K562 (cell line): ENCODE results near the gene ZNF672. TPM values are rescaled to one million over a fixed set of nuclear protein-coding genes. Genes with fewer than 3 reads are reported as not detected.

Source experiments
- ATAC-seq: fragments of 200-7000 bp; cut with Tn5 transposase; 3 replicates; pipeline ENCODE4 v1.9.1; 2020; ENCODE audit warnings: moderate library complexity
- BruUV-seq: library from RNA; stranded (reverse); fragments of 400-500 nt; replicated peaks from 2 replicates; lab custom pipeline; 2021; lab: Mats Ljungman, UMichigan
- CTCF ChIA-PET: fragments of 300-600 bp; formaldehyde crosslinking; extraction: SDS; loops from one replicate; lab custom pipeline; 2021; ENCODE audit warnings: low intra/inter-chr PET ratio; lab: Yijun Ruan, JAX
- POLR2A ChIA-PET: fragments of 300-600, 350-650 bp; sonication (Branson Sonifier 250); formaldehyde crosslinking; extraction: SDS; loops from one replicate; lab custom pipeline; 2021; ENCODE audit warnings: antibody characterized with exemption, inconsistent platforms; lab: Yijun Ruan, JAX
- DNase-seq, 4 experiments: peaks; one replicate each; pipeline versions ENCODE4 v3.0.0 to v3.0.0-alpha.2; 2011 to 2018; ENCODE audit warnings: low spot score in 3 of 4, mixed read lengths in 3 of 4; ENCODE audit errors: extremely low read depth in 1 of 4
- FAIRE-seq: peaks from 2 replicates; lab custom pipeline; 2011; peaks lifted over from hg19 to GRCh38; lab: Jason Lieb, UNC
- H2AFZ ChIP-seq: 2 replicates; pipeline ENCODE4 v1.6.0; 2011; ENCODE audit warnings: low read depth, low read length, control low read depth, inconsistent platforms
- H3K27ac ChIP-seq: fragments of 200-600 bp; 3 replicates; pipeline ENCODE4 v1.8.0; 2011; ENCODE audit warnings: low read depth, mild to moderate bottlenecking, control low read depth, inconsistent platforms, low read length, moderate library complexity, mixed read lengths; ENCODE audit errors: extremely low read depth
- H3K27me3 ChIP-seq, 2 experiments: fragments of 300-600 bp in 1 of 2; 2 replicates in 1 of 2; 3 replicates in 1 of 2; pipeline versions ENCODE4 v1.6.0 to v1.8.0; 2011; ENCODE audit warnings: inconsistent platforms in 2 of 2, low read length in 2 of 2, mild to moderate bottlenecking in 1 of 2, mixed read lengths in 1 of 2, moderate library complexity in 1 of 2; ENCODE audit not compliant: control insufficient read depth in 2 of 2, insufficient read depth in 2 of 2
- H3K36me3 ChIP-seq: fragments of 300-600 bp; 3 replicates; pipeline ENCODE4 v1.8.0; 2011; ENCODE audit warnings: mild to moderate bottlenecking, low read length, inconsistent platforms; ENCODE audit not compliant: control insufficient read depth, insufficient read depth
- H3K4me1 ChIP-seq, 2 experiments: fragments of 200-600 bp in 1 of 2; replicated peaks in 1 of 2; 2 replicates in 1 of 2; 3 replicates in 1 of 2; pipeline versions ENCODE4 v1.5.1 to v1.8.0; 2011; ENCODE audit warnings: inconsistent platforms in 2 of 2, low read length in 2 of 2, mild to moderate bottlenecking in 1 of 2, mixed read lengths in 1 of 2, moderate library complexity in 1 of 2; ENCODE audit not compliant: control insufficient read depth in 2 of 2, insufficient read depth in 2 of 2
- H3K4me2 ChIP-seq: 2 replicates; pipeline ENCODE4 v1.6.1; 2011; ENCODE audit warnings: low read length, control low read depth, inconsistent platforms, mixed read lengths; ENCODE audit not compliant: insufficient read depth
- H3K4me3 ChIP-seq: fragments of 200-600 bp; sonication (generic), shearing (Covaris generic); 2 replicates; pipeline ENCODE4 v1.5.1; 2016; ENCODE audit warnings: control low read depth, inconsistent platforms
- H3K79me2 ChIP-seq: fragments of 200-600 bp; 3 replicates; pipeline ENCODE4 v1.8.0; 2011; ENCODE audit warnings: low read length, inconsistent platforms; ENCODE audit not compliant: control insufficient read depth, insufficient read depth
- H3K9ac ChIP-seq, 2 experiments: 2 replicates each; pipeline versions ENCODE4 v1.6.0 to v1.6.1; 2011; ENCODE audit warnings: low read depth in 2 of 2, low read length in 2 of 2, control low read depth in 1 of 2, inconsistent platforms in 1 of 2, mild to moderate bottlenecking in 1 of 2, mixed read lengths in 1 of 2; ENCODE audit not compliant: insufficient read depth in 1 of 2
- H3K9me1 ChIP-seq: one replicate; pipeline ENCODE4 v1.6.0; 2011; ENCODE audit warnings: inconsistent platforms, mild to moderate bottlenecking, low read length, moderate library complexity; ENCODE audit not compliant: control insufficient read depth, insufficient read depth
- H3K9me3 ChIP-seq: replicated peaks from 2 replicates; pipeline ENCODE4 v1.5.1; 2011; ENCODE audit warnings: low read depth, low read length, inconsistent platforms; ENCODE audit not compliant: control insufficient read depth, insufficient read depth
- H4K20me1 ChIP-seq: replicated peaks from 2 replicates; pipeline ENCODE4 v1.6.1; 2011; ENCODE audit warnings: low read length, inconsistent platforms, mixed read lengths; ENCODE audit not compliant: control insufficient read depth, insufficient read depth
- BRCA1 ChIP-seq, 2 experiments: fragments of 450-650 bp in 1 of 2; sonication (generic) in 1 of 2; formaldehyde crosslinking in 1 of 2; IDR thresholded peaks; 2 replicates each; pipeline versions ENCODE4 v1.5.0 to v1.6.1; 2017 to 2020; ENCODE audit warnings: mild to moderate bottlenecking in 1 of 2, missing genetic modification reagents in 1 of 2
- FOXK1 ChIP-seq: sonication (generic); formaldehyde crosslinking; IDR thresholded peaks from 2 replicates; pipeline ENCODE4 v1.8.0; 2022; ENCODE audit warnings: missing genetic modification reagents, mild to moderate bottlenecking, borderline replicate concordance
- FOXP1 ChIP-seq: sonication (generic); formaldehyde crosslinking; IDR thresholded peaks from 2 replicates; pipeline ENCODE4 v1.8.0; 2022; ENCODE audit warnings: mild to moderate bottlenecking, missing genetic modification reagents
- IRF1 ChIP-seq: sonication (generic); formaldehyde crosslinking; IDR thresholded peaks from 2 replicates; pipeline ENCODE4 v1.8.0; 2022; ENCODE audit warnings: missing genetic modification reagents, mild to moderate bottlenecking, borderline replicate concordance
- PPARD ChIP-seq: fragments of 250-450 bp; sonication (Bioruptor Pico); IDR thresholded peaks from 2 replicates; pipeline ENCODE4 v1.8.0; 2022; ENCODE audit warnings: inconsistent platforms, mild to moderate bottlenecking, moderate library complexity
- SMAD1 ChIP-seq: fragments of 150-350 bp; IDR thresholded peaks from 2 replicates; pipeline ENCODE4 v1.6.1; 2014; ENCODE audit warnings: low read length, low read depth; ENCODE audit not compliant: partially characterized antibody
- WGBS: fragments of 100-300 bp; shearing (Covaris generic); methylation state at CpG from one replicate; pipeline ENCODE4 v1.1.6; 2016; ENCODE audit warnings: low coverage, mixed read lengths; ENCODE audit not compliant: insufficient coverage; ENCODE audit errors: missing lambda C conversion rate; 5-methylcytosine and 5-hydroxymethylcytosine counted together
- in situ Hi-C: fragments of 300-500 bp; cut with MboI; formaldehyde crosslinking; loops from 4 replicates; pipeline ENCODE4 v1.15.0; 2018; ENCODE audit warnings: inconsistent platforms, mixed read lengths
- intact Hi-C: fragments of 100-400 bp; cut with micrococcal nuclease; formaldehyde crosslinking; loops from 2 replicates; pipeline ENCODE4 v1.14.2; 2022
- polyA plus RNA-seq, 8 experiments: library from polyadenylated mRNA; depleted of rRNA in 4 of 8; stranded (reverse) in 5 of 8; unstranded in 3 of 8; fragments of >200 nt; fragmentation: Nextera tagmentation in 2 of 8; fragmentation: Illumina TruSeq in 1 of 8; extraction: Ambion mirVana in 2 of 8; extraction: Trizol in 1 of 8; gene quantifications; 2 replicates each; pipeline versions ENCODE4 v1.2.1 to v1.2.3, GENCODE V29; 2011 to 2014; ENCODE audit warnings: inconsistent platforms in 1 of 8, missing spikeins in 1 of 8
- total RNA-seq, 7 experiments: library from RNA; depleted of rRNA in 6 of 7; stranded (reverse); fragments of >200 nt in 6 of 7; fragmentation: Illumina TruSeq in 2 of 7; extraction: Trizol in 2 of 7; gene quantifications; 2 replicates each; pipeline versions ENCODE4 v1.2.1 to v1.2.3, GENCODE V29; 2011 to 2021; ENCODE audit warnings: low replicate concordance in 1 of 7
- TF ChIP-seq, protein P1 (sequence below): fragments of 250-450 bp; sonication (Bioruptor Pico); IDR thresholded peaks from 2 replicates; pipeline ENCODE4 v1.4.0; 2020; ENCODE audit warnings: mild to moderate bottlenecking, moderate library complexity
- TF ChIP-seq, protein P2 (sequence below): sonication (generic); formaldehyde crosslinking; IDR thresholded peaks from 2 replicates; pipeline ENCODE4 v1.9.0; 2022; ENCODE audit warnings: mild to moderate bottlenecking, missing genetic modification reagents
- TF ChIP-seq, protein P3 (sequence below): fragments of 250-450 bp; sonication (Bioruptor Pico); IDR thresholded peaks from 2 replicates; pipeline ENCODE4 v1.5.1; 2021; ENCODE audit warnings: mild to moderate bottlenecking
- TF ChIP-seq, protein P4 (sequence below): fragments of 450-650 bp; formaldehyde crosslinking; IDR thresholded peaks from 2 replicates; pipeline ENCODE4 v1.4.0; 2022; ENCODE audit warnings: missing genetic modification characterization
- TF ChIP-seq, protein P5 (sequence below): sonication (generic); formaldehyde crosslinking; IDR thresholded peaks from 2 replicates; pipeline ENCODE4 v1.8.1; 2023; ENCODE audit warnings: mild to moderate bottlenecking, missing genetic modification reagents

ZNF672 gene
- total and polyA plus RNA-seq, 9 of the 15 experiments (the other 6 are each of a cell fraction or from before 2014, with no cell fraction given), result 1.9 to 57.9 (median 24.1) TPM

DNA sequence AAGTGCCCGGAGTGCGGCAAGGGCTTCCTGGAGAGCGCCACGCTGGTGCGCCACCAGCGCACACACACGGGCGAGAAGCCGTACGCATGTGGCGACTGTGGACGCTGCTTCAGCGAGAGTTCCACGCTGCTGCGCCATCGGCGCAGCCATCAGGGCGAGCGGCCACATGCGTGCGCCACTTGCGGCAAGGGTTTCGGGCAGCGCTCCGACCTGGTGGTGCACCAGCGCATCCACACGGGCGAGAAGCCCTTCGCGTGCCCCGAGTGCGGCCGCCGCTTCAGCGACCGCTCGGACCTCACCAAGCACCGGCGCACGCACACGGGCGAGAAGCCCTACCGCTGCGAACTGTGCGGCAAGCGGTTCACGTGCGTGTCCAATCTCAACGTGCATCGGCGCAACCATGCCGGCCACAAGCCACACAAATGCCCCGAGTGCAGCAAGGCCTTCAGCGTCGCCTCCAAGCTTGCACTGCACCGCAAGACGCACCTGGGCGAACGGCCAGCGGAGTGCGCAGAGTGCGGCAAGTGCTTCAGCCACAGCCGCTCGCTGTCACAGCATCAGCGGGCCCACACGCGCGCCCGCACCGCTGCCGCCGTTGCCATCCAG is 10.0 kb downstream of the ZNF672 start:
- Histone ChIP-seq H3K27ac (no peak overlapping the region), H3K9me3 (no peaks in the 10 kb centered on the region), H3K79me2 (peaks cover 12% of the 10 kb centered on the region), H3K4me1 (peaks cover 2 to 20% of the 10 kb centered on the region in 2 experiments; a peak in 4 of 5 replicates), H2AFZ (no peak overlapping the region), H4K20me1 (peaks cover 4% of the 10 kb centered on the region; the same call in 1 of the 2 replicates), H3K27me3 (no peaks in the 10 kb centered on the region), H3K9ac (no peak overlapping the region), H3K9me1 (no peaks in the 10 kb centered on the region), H3K4me2 (no peak overlapping the region), H3K36me3 (peaks cover 93% of the 10 kb centered on the region), H3K4me3 (no peak overlapping the region)
- WGBS, result 98% methylated on average over 44 of the region's 72 CpGs
- DNase-seq, result no peak
- CTCF ChIA-PET, result no interaction called here
- intact Hi-C loops, result no loop called here
- no peak for FAIRE-seq
- ATAC-seq, result no peak
- POLR2A ChIA-PET, result no interaction called here
- no TSS peak for BruUV-seq
- in situ Hi-C loops, result no loop called here
- TF ChIP-seq PPARD (CRISPR knock-in tag) (no peak), IRF1 (CRISPR knock-in tag) (no peak), BRCA1 (IDR thresholded peaks at IDR 0.05) (no peak), BRCA1 (CRISPR knock-in tag; IDR thresholded peaks at IDR 0.05) (no peak), SMAD1 (no peak), FOXP1 (no peak), FOXK1 (CRISPR knock-in tag) (no peak)
- TF ChIP-seq, protein P1, sequence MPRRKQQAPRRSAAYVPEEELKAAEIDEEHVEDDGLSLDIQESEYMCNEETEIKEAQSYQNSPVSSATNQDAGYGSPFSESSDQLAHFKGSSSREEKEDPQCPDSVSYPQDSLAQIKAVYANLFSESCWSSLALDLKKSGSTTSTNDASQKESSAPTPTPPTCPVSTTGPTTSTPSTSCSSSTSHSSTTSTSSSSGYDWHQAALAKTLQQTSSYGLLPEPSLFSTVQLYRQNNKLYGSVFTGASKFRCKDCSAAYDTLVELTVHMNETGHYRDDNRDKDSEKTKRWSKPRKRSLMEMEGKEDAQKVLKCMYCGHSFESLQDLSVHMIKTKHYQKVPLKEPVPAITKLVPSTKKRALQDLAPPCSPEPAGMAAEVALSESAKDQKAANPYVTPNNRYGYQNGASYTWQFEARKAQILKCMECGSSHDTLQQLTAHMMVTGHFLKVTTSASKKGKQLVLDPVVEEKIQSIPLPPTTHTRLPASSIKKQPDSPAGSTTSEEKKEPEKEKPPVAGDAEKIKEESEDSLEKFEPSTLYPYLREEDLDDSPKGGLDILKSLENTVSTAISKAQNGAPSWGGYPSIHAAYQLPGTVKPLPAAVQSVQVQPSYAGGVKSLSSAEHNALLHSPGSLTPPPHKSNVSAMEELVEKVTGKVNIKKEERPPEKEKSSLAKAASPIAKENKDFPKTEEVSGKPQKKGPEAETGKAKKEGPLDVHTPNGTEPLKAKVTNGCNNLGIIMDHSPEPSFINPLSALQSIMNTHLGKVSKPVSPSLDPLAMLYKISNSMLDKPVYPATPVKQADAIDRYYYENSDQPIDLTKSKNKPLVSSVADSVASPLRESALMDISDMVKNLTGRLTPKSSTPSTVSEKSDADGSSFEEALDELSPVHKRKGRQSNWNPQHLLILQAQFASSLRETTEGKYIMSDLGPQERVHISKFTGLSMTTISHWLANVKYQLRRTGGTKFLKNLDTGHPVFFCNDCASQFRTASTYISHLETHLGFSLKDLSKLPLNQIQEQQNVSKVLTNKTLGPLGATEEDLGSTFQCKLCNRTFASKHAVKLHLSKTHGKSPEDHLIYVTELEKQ (CRISPR knock-in tag), result no peak
- TF ChIP-seq, protein P2, sequence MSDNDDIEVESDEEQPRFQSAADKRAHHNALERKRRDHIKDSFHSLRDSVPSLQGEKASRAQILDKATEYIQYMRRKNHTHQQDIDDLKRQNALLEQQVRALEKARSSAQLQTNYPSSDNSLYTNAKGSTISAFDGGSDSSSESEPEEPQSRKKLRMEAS (CRISPR knock-in tag), result peak; percentile 36
- TF ChIP-seq, protein P3, sequence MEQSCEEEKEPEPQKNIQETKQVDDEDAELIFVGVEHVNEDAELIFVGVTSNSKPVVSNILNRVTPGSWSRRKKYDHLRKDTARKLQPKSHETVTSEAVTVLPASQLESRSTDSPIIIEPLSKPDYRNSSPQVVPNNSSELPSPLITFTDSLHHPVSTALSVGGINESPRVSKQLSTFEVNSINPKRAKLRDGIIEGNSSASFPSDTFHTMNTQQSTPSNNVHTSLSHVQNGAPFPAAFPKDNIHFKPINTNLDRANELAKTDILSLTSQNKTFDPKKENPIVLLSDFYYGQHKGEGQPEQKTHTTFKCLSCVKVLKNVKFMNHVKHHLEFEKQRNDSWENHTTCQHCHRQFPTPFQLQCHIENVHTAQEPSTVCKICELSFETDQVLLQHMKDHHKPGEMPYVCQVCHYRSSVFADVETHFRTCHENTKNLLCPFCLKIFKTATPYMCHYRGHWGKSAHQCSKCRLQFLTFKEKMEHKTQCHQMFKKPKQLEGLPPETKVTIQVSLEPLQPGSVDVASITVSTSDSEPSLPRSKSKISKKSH (CRISPR knock-in tag), result no peak
- TF ChIP-seq, protein P4, sequence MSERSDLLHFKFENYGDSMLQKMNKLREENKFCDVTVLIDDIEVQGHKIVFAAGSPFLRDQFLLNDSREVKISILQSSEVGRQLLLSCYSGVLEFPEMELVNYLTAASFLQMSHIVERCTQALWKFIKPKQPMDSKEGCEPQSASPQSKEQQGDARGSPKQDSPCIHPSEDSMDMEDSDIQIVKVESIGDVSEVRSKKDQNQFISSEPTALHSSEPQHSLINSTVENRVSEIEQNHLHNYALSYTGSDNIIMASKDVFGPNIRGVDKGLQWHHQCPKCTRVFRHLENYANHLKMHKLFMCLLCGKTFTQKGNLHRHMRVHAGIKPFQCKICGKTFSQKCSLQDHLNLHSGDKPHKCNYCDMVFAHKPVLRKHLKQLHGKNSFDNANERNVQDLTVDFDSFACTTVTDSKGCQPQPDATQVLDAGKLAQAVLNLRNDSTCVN (CRISPR knock-in tag), result no peak
- TF ChIP-seq, protein P5, sequence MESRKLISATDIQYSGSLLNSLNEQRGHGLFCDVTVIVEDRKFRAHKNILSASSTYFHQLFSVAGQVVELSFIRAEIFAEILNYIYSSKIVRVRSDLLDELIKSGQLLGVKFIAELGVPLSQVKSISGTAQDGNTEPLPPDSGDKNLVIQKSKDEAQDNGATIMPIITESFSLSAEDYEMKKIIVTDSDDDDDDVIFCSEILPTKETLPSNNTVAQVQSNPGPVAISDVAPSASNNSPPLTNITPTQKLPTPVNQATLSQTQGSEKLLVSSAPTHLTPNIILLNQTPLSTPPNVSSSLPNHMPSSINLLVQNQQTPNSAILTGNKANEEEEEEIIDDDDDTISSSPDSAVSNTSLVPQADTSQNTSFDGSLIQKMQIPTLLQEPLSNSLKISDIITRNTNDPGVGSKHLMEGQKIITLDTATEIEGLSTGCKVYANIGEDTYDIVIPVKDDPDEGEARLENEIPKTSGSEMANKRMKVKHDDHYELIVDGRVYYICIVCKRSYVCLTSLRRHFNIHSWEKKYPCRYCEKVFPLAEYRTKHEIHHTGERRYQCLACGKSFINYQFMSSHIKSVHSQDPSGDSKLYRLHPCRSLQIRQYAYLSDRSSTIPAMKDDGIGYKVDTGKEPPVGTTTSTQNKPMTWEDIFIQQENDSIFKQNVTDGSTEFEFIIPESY, result peak; percentile 96
